AG20443 (cell line): Measurements from ENCODE around the gene IMPA2.
A peak's percentile ranks its signal among the peaks of the same experiment; 100 is the strongest.

ENCODE experiments used
- DNase-seq: peaks from one replicate; pipeline ENCODE4 v3.0.0; 2012; ENCODE audit warnings: low spot score, mixed read lengths

The IMPA2 gene

GRCh38 chr18:11989966-11990380 lies 8.7 kb downstream of the IMPA2 start:
- no peak for DNase-seq

- no peak for DNase-seq
These were observed 9.2 kb downstream of the IMPA2 start for GRCh38 chr18:11990539-11990938.

- no peak for DNase-seq
These were observed 9.9 kb downstream of the IMPA2 start for GRCh38 chr18:11991021-11991795.

- DNase-seq, result no peak
These were observed 10.9 kb downstream of the IMPA2 start for GRCh38 chr18:11992096-11992790.

GRCh38 chr18:11993264-11993916 lies 12.1 kb downstream of the IMPA2 start:
- DNase-seq, result no peak

- peak; percentile 70 for DNase-seq
These were observed 13.0 kb downstream of the IMPA2 start for GRCh38 chr18:11994336-11994702.

GRCh38 chr18:11994703-11995444 lies 13.6 kb downstream of the IMPA2 start:
- peak; percentile 33 for DNase-seq

GRCh38 chr18:11995445-11996189 lies 14.3 kb downstream of the IMPA2 start:
- peak; percentile 89 for DNase-seq

- DNase-seq, result no peak
These were observed 15.0 kb downstream of the IMPA2 start for GRCh38 chr18:11996190-11996754.

- DNase-seq, result no peak
These were observed 15.6 kb downstream of the IMPA2 start for GRCh38 chr18:11996907-11997306.

GRCh38 chr18:11997466-11997865 lies 16.2 kb downstream of the IMPA2 start:
- no peak for DNase-seq

GRCh38 chr18:11998193-11998592 lies 16.9 kb downstream of the IMPA2 start:
- no peak for DNase-seq

GRCh38 chr18:11999429-11999828 lies 18.1 kb downstream of the IMPA2 start:
- no peak for DNase-seq

- DNase-seq, result no peak
These were observed 18.9 kb downstream of the IMPA2 start for GRCh38 chr18:12000072-12000659.

GRCh38 chr18:12001421-12001820 lies 20.1 kb downstream of the IMPA2 start:
- DNase-seq, result no peak

GRCh38 chr18:12003894-12004293 lies 22.6 kb downstream of the IMPA2 start:
- DNase-seq, result no peak

GRCh38 chr18:12005538-12006487 lies 24.5 kb downstream of the IMPA2 start:
- no peak for DNase-seq

- no peak for DNase-seq
These were observed 25.2 kb downstream of the IMPA2 start for GRCh38 chr18:12006488-12006840.

- no peak for DNase-seq
These were observed 25.8 kb downstream of the IMPA2 start for GRCh38 chr18:12007063-12007462.
